ENCODE measurements around the gene FPR3. TPM values are rescaled to one million over a fixed set of nuclear protein-coding genes. Genes with fewer than 3 reads are reported as not detected.

Gene FPR3
- total and polyA plus RNA-seq, 9 of the 15 experiments (the other 6 are each of a cell fraction or from before 2014, with no cell fraction given): 0.08 to 0.51 (median 0.22) TPM; not detected in 1

GRCh38 chr19:51749979-51750378 lies 45.0 kb upstream of the FPR3 start (continued):
- no peak for TF ChIP-seq ZNF318 (IDR thresholded peaks at IDR 0.05; ENCODE audit: borderline replicate concordance in 1 of 2, low read depth in 1 of 2)
- TF ChIP-seq TAL1 (IDR thresholded peaks at IDR 0.05): no peak
- no peak for TF ChIP-seq SPI1 (IDR thresholded peaks at IDR 0.05; ENCODE audit: borderline replicate concordance, low read depth, low read length)
- TF ChIP-seq NR4A1 (CRISPR knock-in tag; IDR thresholded peaks at IDR 0.05): no peak
- no peak for TF ChIP-seq NR4A1 (tag; IDR thresholded peaks at IDR 0.05)
- no peak for TF ChIP-seq MTA3 (IDR thresholded peaks at IDR 0.05; ENCODE audit: borderline replicate concordance)
